ENCODE data around the gene C10orf95. TPM values are rescaled to one million over a fixed set of nuclear protein-coding genes. Genes with fewer than 3 reads are reported as not detected.

The C10orf95 gene
- total and polyA plus RNA-seq, 2 of the 13 experiments (the other 11 are each of a cell fraction or from before 2014, with no cell fraction given), result 0.05 to 0.07 TPM

GRCh38 chr10:102450374-102451104, 804 bp downstream of the C10orf95 start (continued):
- TF ChIP-seq ZNF362 (CRISPR knock-in tag; IDR thresholded peaks at IDR 0.05; ENCODE audit: borderline replicate concordance) (peak; percentile 17; the same call in 1 of the 2 replicates), ZFY (CRISPR knock-in tag; IDR thresholded peaks at IDR 0.05) (peak; percentile 89), NR2F6 (IDR thresholded peaks at IDR 0.05) (no peak), NR2F6 (CRISPR knock-in tag; IDR thresholded peaks at IDR 0.05) (no peak), ZIK1 (CRISPR knock-in tag; IDR thresholded peaks at IDR 0.05; ENCODE audit: borderline replicate concordance, low read depth) (0 out of 2 replicates have a peak, but pooled peaks have one; percentile 27), ZNF329 (CRISPR knock-in tag; IDR thresholded peaks at IDR 0.05; ENCODE audit: low read depth) (peak; percentile 72; the same call in 1 of the 2 replicates), REPIN1 (CRISPR knock-in tag; IDR thresholded peaks at IDR 0.05; ENCODE audit: borderline replicate concordance, low read depth) (0 out of 2 replicates have a peak, but pooled peaks have one; percentile 49), ZNF503 (CRISPR knock-in tag; IDR thresholded peaks at IDR 0.05) (0 out of 2 replicates have a peak, but pooled peaks have one; percentile 12), ZUFSP (CRISPR knock-in tag; IDR thresholded peaks at IDR 0.05; ENCODE audit: borderline replicate concordance) (no peak), BHLHE40 (IDR thresholded peaks at IDR 0.05; ENCODE audit: low read length) (peak; percentile 58; the same call in 1 of the 2 replicates), ELF1 (CRISPR knock-in tag; IDR thresholded peaks at IDR 0.05) (no peak), ZNF441 (CRISPR knock-in tag; IDR thresholded peaks at IDR 0.05; ENCODE audit: borderline replicate concordance) (no peak), ZNF639 (CRISPR knock-in tag; conservative IDR thresholded peaks at IDR 0.05) (peak; percentile 43; the same call in 1 of the 2 replicates), MLXIP (CRISPR knock-in tag; IDR thresholded peaks at IDR 0.05; ENCODE audit: borderline replicate concordance) (no peak), MXD1 (CRISPR knock-in tag; IDR thresholded peaks at IDR 0.05) (no peak), ZNF598 (CRISPR knock-in tag; IDR thresholded peaks at IDR 0.05; ENCODE audit: borderline replicate concordance) (no peak)
